Epithelial cell of proximal tubule (primary cell): ENCODE measurements around the gene ISG15. TPM values are rescaled to one million over a fixed set of nuclear protein-coding genes. Genes with fewer than 3 reads are reported as not detected.

Experiments used
- DNase-seq: peaks from one replicate; pipeline ENCODE4 v3.0.0-alpha.2; 2011; ENCODE audit warnings: low read depth
- H3K4me3 ChIP-seq: 2 replicates; pipeline ENCODE4 v1.5.1; 2011; ENCODE audit warnings: low read depth, mild to moderate bottlenecking, low read length
- total RNA-seq: library from RNA; depleted of rRNA; stranded (reverse); fragments of >200 nt; gene quantifications from 2 replicates; pipeline ENCODE4 v1.2.3, GENCODE V29; 2015
- TF ChIP-seq, protein P1 (sequence below): conservative IDR thresholded peaks from 2 replicates; pipeline ENCODE4 v1.5.1; 2012; ENCODE audit warnings: low read depth, mild to moderate bottlenecking, low read length

Gene ISG15
- total RNA-seq, 1 donor from 2014 or later = 75.6 TPM

DNA sequence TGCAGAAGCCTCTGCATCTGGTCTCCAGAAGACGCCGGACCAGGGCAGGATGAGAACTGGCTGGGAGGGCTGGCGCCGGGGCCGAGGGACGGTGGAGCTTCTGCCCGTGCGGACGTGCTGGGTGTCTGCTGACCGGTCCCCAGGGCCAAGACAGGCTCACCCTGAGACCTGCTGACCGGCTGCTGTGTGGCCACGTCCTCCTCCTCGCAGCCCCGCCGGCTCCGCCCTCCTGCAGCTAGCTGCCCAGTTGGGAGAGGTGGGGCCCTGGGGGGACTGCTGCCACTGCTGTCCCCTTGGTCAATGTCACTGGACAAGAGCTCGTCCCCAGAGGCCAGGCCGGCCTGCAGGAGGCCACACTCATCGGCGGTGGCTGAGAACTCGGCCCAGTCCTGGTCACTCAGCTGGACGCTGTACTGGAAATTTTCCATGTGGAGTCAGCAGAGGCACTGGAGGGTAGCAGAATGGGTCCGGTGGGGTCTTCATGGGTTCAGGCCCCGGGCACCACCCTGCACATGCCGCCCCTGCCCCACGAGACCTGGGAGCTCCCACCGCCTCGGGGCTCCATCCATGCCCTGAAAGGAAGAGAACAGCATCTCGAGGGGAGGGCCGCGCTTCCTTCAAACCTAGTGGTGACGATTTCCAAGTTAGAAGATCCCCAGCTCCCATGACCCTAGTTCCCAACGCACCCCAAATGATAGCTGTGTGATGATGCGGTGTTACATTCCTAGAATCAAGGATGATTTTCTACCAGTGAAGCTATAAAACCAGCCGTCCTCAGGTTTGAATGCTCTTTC is 32.5 kb upstream of the ISG15 start:
- H3K4me3 ChIP-seq = no peak overlapping the region

DNA sequence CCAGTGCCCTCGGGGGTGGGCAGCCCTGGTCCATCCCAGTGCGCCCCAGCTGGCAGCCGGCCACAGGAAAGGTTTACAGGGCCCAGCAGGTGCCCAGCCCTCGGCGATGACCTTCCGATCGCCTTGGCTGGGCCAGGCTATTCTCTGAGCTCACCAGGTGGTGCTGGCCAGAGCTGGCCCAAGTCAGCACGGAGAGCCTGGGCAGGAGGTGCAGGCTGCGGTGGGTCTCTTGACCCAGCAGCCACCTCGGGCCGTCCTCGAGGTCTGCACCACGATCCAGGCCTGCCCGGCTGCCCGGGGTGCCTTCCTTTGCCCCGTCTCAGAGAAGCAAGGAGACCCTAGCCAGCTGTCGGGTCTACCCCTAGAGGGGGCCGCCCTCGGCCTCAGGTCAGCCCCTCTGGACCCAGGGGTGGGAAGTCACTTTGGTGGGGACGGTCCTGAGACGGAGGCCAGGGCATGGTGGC is 31.8 kb upstream of the ISG15 start:
- no peak for DNase-seq
- no peak overlapping the region for H3K4me3 ChIP-seq
- TF ChIP-seq, protein P1, sequence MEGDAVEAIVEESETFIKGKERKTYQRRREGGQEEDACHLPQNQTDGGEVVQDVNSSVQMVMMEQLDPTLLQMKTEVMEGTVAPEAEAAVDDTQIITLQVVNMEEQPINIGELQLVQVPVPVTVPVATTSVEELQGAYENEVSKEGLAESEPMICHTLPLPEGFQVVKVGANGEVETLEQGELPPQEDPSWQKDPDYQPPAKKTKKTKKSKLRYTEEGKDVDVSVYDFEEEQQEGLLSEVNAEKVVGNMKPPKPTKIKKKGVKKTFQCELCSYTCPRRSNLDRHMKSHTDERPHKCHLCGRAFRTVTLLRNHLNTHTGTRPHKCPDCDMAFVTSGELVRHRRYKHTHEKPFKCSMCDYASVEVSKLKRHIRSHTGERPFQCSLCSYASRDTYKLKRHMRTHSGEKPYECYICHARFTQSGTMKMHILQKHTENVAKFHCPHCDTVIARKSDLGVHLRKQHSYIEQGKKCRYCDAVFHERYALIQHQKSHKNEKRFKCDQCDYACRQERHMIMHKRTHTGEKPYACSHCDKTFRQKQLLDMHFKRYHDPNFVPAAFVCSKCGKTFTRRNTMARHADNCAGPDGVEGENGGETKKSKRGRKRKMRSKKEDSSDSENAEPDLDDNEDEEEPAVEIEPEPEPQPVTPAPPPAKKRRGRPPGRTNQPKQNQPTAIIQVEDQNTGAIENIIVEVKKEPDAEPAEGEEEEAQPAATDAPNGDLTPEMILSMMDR = no peak

More for the DNA sequence above, 32.5 kb upstream of the ISG15 start:
- no peak for DNase-seq
- TF ChIP-seq, protein P1 = no peak

DNA sequence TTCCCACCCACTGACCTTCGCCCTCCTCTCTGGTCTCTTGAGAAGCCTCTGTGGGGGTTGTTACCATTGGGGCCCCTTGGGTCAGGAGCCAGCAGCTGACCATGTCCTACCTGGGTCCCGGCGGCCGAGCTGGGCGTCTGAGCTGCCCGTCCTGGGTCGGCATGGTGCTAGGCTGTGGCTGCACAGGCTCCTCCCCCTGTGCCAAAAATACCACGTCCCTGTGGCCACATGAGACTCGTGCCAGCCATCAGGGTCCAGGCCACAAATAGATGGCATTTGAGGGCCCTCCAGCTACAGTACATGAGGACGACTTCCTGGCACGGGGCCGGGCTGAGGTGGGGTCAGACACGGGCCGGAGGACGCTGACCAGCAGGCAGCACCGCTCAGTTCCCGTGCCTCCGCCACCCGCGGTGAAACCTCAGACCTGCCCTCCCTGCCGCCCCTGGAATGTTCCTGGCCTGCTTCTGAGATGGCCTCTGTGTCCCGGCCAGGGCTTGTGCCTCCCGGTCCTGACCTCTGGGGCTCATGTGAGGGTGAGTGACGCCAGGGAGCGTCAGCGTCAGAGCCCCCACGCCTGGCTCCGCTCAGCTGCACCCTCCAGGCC is 31.2 kb upstream of the ISG15 start, which contains the start of gene PERM1:
Gene PERM1 (minus strand): TSS at position 139 of the 604 bp plus-strand sequence. CDS start 1,064 bp downstream, outside the sequence.
- TF ChIP-seq, protein P1 = no peak
- no peak within 1 kb of the TSS for H3K4me3 ChIP-seq
- no peak for DNase-seq

DNA sequence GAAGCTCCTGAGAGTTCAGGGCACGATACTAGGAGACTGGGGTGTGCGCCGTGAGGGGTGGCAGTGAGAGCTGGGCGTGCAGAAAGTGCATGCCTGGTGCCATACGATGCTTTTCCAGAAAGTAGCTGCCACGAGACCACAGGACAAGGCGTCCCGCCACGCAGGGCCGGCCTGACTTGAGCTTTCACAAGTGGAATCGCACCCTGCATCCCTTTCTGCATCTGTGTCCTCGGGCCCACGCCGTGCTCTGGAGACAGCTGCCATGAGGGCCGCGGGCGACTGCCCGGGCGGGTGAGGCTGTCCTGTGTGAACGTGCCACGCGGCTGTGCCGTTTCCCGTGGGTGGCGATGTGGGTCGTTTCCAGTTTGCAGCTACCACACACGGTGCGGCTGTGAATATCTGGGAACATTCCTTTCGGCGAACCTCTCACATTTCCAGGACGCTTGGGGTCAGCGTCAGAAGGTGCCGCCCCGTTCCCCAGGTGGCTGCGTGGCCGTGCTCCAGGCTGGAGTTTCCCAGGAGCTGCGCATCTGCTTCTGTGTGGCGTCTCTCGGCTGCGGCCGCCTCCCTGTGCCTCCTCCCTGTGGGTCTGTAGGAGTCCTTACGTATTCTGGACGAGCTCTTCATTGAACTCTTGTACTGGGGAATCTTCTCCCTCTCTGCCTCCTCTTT is 30.4 kb upstream of the ISG15 start:
- no peak for DNase-seq
- no peak overlapping the region for H3K4me3 ChIP-seq

DNA sequence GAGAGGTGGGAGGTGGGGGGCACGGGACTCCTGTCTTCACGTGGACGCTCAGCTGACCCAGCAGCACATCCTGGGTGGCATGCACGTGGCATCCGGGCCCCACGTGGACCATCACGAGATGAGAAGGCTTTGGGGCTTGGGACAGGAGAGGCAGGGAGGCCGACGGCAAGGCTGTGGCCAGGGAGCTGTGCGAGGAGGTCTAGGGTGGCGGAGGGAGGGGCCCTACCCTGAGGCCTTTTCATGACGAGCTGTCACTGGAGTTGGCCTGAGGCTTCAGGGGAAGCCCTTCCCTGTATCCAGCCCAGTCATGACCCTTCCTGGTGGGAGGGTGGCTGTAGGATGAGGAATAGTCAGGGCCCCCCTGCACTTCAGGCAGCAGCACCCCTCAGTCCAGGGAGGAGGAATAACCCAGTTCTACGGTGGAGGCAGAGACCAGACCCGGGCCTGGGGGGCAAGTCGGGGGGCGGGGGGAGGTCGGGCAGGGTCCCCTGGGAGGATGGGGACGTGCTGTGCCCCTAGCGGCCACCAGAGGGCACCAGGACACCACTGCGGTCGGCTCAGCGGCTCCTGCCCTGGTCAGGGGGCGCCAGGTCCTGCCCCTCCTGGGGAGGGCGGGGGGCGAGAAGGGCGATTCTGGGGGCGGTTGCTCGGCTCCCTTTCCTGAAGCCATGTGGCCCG is 29.4 kb upstream of the ISG15 start:
- no peak for DNase-seq
- TF ChIP-seq, protein P1 = peak; percentile 65
- peak overlapping the region; percentile 14 for H3K4me3 ChIP-seq

More for the DNA sequence above, 30.4 kb upstream of the ISG15 start:
- TF ChIP-seq, protein P1 = no peak

GRCh38 chr1:984476-984814 is 28.9 kb upstream of the ISG15 start:
- no peak for DNase-seq
- TF ChIP-seq, protein P1 = no peak
- peak overlapping the region; percentile 14 for H3K4me3 ChIP-seq
